CD4-positive, alpha-beta memory T cell (primary cell): Measurements from ENCODE around the gene MSI2. TPM values are rescaled to one million over a fixed set of nuclear protein-coding genes. Genes with fewer than 3 reads are reported as not detected.

ENCODE experiments used
- CTCF ChIA-PET: fragments of 350-600 bp; sonication (Branson Sonifier 250); formaldehyde crosslinking; loops from one replicate; lab custom pipeline; 2021; ENCODE audit warnings: inconsistent platforms; ENCODE audit not compliant: partially characterized antibody; lab: Charles Lee
- POLR2A ChIA-PET: fragments of 350-600 bp; sonication (Branson Sonifier 250); formaldehyde crosslinking; loops from one replicate; lab custom pipeline; 2021; ENCODE audit not compliant: partially characterized antibody; lab: Charles Lee
- DNase-seq, 5 donors: peaks; one replicate each; pipeline versions ENCODE4 v3.0.0 to v3.0.0-alpha.2; 2020 to 2022; ENCODE audit warnings: mixed read lengths in 1 of 5
- H3K27ac ChIP-seq: one replicate; pipeline ENCODE4 v1.7.0; 2013; ENCODE audit warnings: low read depth, low read length
- H3K27me3 ChIP-seq: 2 replicates; pipeline ENCODE4 v1.7.0; 2013; ENCODE audit warnings: mild to moderate bottlenecking, low read length, moderate library complexity; ENCODE audit not compliant: insufficient read depth
- H3K36me3 ChIP-seq: 2 replicates; pipeline ENCODE4 v1.7.0; 2013; ENCODE audit warnings: mild to moderate bottlenecking, low read length, moderate library complexity; ENCODE audit not compliant: insufficient read depth
- H3K4me1 ChIP-seq: 2 replicates; pipeline ENCODE4 v1.7.0; 2013; ENCODE audit warnings: mild to moderate bottlenecking, low read length, moderate library complexity; ENCODE audit not compliant: insufficient read depth
- H3K4me3 ChIP-seq, 2 donors: one replicate each; pipeline ENCODE4 v1.7.0; 2013; ENCODE audit warnings: low read length in 2 of 2, mild to moderate bottlenecking in 1 of 2
- H3K9me3 ChIP-seq, 2 donors: one replicate each; pipeline ENCODE4 v1.7.0; 2013; ENCODE audit warnings: low read length in 2 of 2, control low read depth in 1 of 2; ENCODE audit not compliant: control insufficient read depth in 1 of 2
- H3K27ac Mint-ChIP-seq, 7 donors: one replicate each; pipeline ENCODE4 v1.8.0; 2020 to 2021; ENCODE audit warnings: mixed read lengths in 7 of 7, mild to moderate bottlenecking in 6 of 7, inconsistent platforms in 3 of 7, moderate library complexity in 3 of 7
- H3K27me3 Mint-ChIP-seq, 2 donors: one replicate each; pipeline ENCODE4 v1.8.0; 2020 to 2021; ENCODE audit warnings: mixed read lengths in 2 of 2
- H3K36me3 Mint-ChIP-seq, 2 donors: one replicate each; pipeline ENCODE4 v1.8.0; 2020 to 2021; ENCODE audit warnings: mixed read lengths in 2 of 2, inconsistent platforms in 1 of 2, mild to moderate bottlenecking in 1 of 2
- H3K4me1 Mint-ChIP-seq, 4 donors: one replicate each; pipeline ENCODE4 v1.8.0; 2020 to 2021; ENCODE audit warnings: mixed read lengths in 4 of 4, mild to moderate bottlenecking in 1 of 4
- H3K4me3 Mint-ChIP-seq, 8 donors: one replicate each; pipeline ENCODE4 v1.8.0; 2020 to 2021; ENCODE audit warnings: mixed read lengths in 8 of 8, mild to moderate bottlenecking in 7 of 8, moderate library complexity in 6 of 8, inconsistent platforms in 3 of 8
- H3K9me3 Mint-ChIP-seq, 8 donors: one replicate each; pipeline ENCODE4 v1.8.0; 2020 to 2021; ENCODE audit warnings: mixed read lengths in 8 of 8, mild to moderate bottlenecking in 5 of 8, inconsistent platforms in 3 of 8, moderate library complexity in 1 of 8
- intact Hi-C: fragments of 100-400 bp; cut with micrococcal nuclease; formaldehyde crosslinking; loops from one replicate; pipeline ENCODE4 v1.15.1; 2023
- polyA plus RNA-seq, 2 donors: library from polyadenylated mRNA; unstranded; fragments of 300-500 nt; fragmentation: Illumina TruSeq; gene quantifications; one replicate each; pipeline ENCODE4 v1.2.3, GENCODE V29; 2021
- total RNA-seq, 2 experiments: library from RNA; stranded (reverse); gene quantifications; one replicate each; pipeline ENCODE4 v1.2.3, GENCODE V29; 2021

MSI2 gene
- total and polyA plus RNA-seq, 4 experiments from 2014 or later: 2.1 to 110 (median 55.3) TPM

DNA sequence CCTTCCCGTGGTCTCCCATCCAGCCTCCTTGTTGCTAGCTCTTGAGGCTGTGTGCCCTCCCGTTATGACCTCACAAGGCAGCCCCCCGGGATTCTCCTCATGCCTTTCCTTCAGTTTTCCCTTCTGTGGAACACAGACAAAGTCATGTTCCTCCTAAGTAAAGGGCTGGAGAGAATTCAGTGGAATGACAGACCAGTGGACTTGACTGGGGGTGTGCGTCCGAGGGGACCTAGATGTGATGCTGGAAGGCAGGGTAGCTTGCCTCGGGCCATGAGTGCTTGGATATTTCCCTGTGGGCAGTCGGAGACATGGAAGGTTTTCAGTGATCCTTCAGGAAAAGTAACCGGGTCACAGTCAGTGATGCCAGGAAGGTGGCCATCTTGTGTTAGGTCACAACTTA, 247.9 kb downstream of the MSI2 start:
- no peaks in the 10 kb centered on the region for H3K9me3 Mint-ChIP-seq
- no peak overlapping the region for H3K4me3 Mint-ChIP-seq
- ChIA-PET POLR2A (no interaction called here), CTCF (no interaction called here)
- intact Hi-C loops: no loop called here
- H3K36me3 ChIP-seq: no peaks in the 10 kb centered on the region
- H3K4me3 ChIP-seq: no peak overlapping the region
- H3K4me1 ChIP-seq: no peaks in the 10 kb centered on the region
- no peak overlapping the region for H3K27ac ChIP-seq
- no peaks in the 10 kb centered on the region for H3K9me3 ChIP-seq
- H3K27me3 Mint-ChIP-seq: no peaks in the 10 kb centered on the region
- H3K4me1 Mint-ChIP-seq: peaks cover 18 to 37% (median 28%) of the 10 kb centered on the region in 4 donors
- no peaks in the 10 kb centered on the region for H3K27me3 ChIP-seq
- peaks cover 2 to 4% of the 10 kb centered on the region in 2 donors for H3K36me3 Mint-ChIP-seq
- no peak for DNase-seq
- peak overlapping the region in 2 of 7 donors; percentile 40 to 66 for H3K27ac Mint-ChIP-seq

DNA sequence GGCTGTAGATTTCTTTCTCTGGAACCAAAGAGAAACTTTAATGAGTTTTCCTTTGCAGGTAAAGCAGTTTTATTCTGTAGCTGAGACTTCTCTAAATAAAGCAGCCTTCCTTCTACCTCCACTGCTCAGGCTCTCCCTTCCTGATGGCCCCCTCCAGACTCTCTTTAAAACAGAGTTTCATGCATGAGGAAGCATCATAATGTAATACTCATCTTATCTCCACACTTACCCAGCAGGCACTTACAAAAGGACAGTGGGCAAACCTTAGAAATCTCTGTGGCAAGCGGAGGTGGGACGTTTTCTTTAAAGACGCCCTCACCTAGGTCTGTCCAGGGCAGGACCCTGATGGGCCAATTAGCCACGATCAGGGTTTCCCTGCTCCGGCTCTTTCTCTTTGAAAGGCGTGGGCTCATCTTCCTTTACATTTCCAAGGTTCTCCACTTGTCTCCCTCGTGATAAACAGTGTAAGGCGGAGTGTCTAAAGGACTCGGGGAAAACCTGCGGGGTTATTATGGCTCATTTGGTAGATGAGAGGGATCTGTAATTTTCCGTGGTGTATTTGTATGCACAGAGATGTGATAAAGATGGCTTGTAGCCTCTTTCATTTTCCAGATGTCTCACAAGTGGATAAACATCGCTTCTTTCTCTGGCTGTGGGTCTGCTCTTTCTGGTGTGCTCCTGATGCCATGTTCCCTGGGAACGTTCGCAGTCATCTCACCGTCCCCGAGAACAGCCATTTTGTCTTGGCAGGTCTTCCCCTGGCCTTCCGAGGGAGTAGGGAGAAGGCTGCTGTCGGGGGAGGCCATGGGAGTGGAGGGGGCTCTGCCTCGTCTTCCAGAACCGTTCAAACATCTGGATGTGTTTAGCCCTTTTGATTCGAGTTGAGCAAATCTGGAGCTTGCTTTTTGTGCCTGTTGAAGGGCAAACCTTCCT, 249.8 kb downstream of the MSI2 start:
- no peak for DNase-seq
- Mint-ChIP-seq H3K4me1 (peaks cover 18 to 35% (median 23%) of the 10 kb centered on the region in 4 donors), H3K27ac (no peak overlapping the region), H3K9me3 (no peaks in the 10 kb centered on the region), H3K36me3 (peaks cover 0 to 4% of the 10 kb centered on the region in 2 donors), H3K4me3 (no peak overlapping the region), H3K27me3 (no peaks in the 10 kb centered on the region)
- H3K27me3 ChIP-seq: no peaks in the 10 kb centered on the region
- no peaks in the 10 kb centered on the region for H3K4me1 ChIP-seq
- no peak overlapping the region for H3K4me3 ChIP-seq
- ChIA-PET CTCF (interaction anchor here (0.9 kb wide), 1 partner anchor 8 kb away, joined by 3 read pairs; no protein-coding TSS in a partner anchor), POLR2A (no interaction called here)
- intact Hi-C loops: no loop called here
- H3K9me3 ChIP-seq: no peaks in the 10 kb centered on the region
- no peaks in the 10 kb centered on the region for H3K36me3 ChIP-seq
- H3K27ac ChIP-seq: no peak overlapping the region

DNA sequence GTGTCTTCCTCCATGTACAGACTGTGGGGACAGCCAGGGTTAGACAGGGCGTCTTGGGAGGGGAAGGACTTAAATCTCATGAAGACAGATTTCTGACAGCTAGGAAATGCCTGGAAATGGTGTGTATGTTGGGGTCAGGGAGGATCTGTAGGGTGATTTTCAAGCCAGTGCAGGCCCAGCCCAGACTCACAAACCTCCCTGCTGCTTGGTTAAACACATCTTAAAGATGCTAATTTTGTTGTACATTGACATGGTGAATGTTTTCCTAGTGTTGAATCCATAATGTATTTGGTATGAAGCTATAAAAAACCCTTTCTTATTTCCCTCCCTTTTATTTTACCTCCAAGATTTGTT, 250.4 kb downstream of the MSI2 start:
- no peak for DNase-seq
- H3K4me3 Mint-ChIP-seq: no peak overlapping the region
- H3K9me3 Mint-ChIP-seq: no peaks in the 10 kb centered on the region
- CTCF ChIA-PET: interaction anchor here (0.9 kb wide), 1 partner anchor 9 kb away, joined by 3 read pairs; no protein-coding TSS in a partner anchor
- intact Hi-C loops: no loop called here
- Histone ChIP-seq H3K27me3 (no peaks in the 10 kb centered on the region), H3K36me3 (no peaks in the 10 kb centered on the region), H3K4me1 (no peaks in the 10 kb centered on the region), H3K9me3 (no peaks in the 10 kb centered on the region), H3K4me3 (no peak overlapping the region), H3K27ac (no peak overlapping the region)
- peaks cover 15 to 36% (median 20%) of the 10 kb centered on the region in 4 donors for H3K4me1 Mint-ChIP-seq
- no peak overlapping the region for H3K27ac Mint-ChIP-seq
- POLR2A ChIA-PET: no interaction called here
- no peaks in the 10 kb centered on the region for H3K27me3 Mint-ChIP-seq
- peaks cover 0 to 4% of the 10 kb centered on the region in 2 donors for H3K36me3 Mint-ChIP-seq

DNA sequence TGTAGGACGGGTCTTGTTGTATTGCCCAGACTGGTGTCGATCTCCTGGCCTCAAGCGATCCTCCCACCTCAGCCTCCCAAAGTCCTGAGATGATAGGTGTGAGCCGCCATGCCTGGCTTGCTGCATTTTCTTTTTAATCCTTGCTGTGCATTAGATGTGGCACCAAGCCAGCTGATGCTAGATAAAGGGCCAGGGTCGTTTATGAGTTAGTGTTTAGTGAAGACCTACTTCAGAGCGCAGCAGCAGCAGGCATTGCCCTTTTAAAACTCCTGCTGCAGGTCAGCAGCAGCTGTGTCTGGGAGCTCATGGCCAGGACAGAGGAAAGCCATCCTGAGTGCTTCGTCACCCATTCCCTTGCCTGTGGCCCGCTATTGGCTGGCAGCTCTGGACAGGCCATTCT, 251.5 kb downstream of the MSI2 start:
- CTCF ChIA-PET: no interaction called here
- Histone ChIP-seq H3K9me3 (no peaks in the 10 kb centered on the region), H3K36me3 (no peaks in the 10 kb centered on the region), H3K27me3 (no peaks in the 10 kb centered on the region), H3K27ac (no peak overlapping the region), H3K4me1 (no peaks in the 10 kb centered on the region), H3K4me3 (no peak overlapping the region)
- H3K36me3 Mint-ChIP-seq: peaks cover 2 to 8% of the 10 kb centered on the region in 2 donors
- no peaks in the 10 kb centered on the region for H3K27me3 Mint-ChIP-seq
- H3K9me3 Mint-ChIP-seq: no peaks in the 10 kb centered on the region
- intact Hi-C loops: no loop called here
- no peak overlapping the region for H3K27ac Mint-ChIP-seq
- H3K4me1 Mint-ChIP-seq: peaks cover 15 to 39% (median 18%) of the 10 kb centered on the region in 4 donors
- no peak for DNase-seq
- no peak overlapping the region for H3K4me3 Mint-ChIP-seq
- POLR2A ChIA-PET: no interaction called here

DNA sequence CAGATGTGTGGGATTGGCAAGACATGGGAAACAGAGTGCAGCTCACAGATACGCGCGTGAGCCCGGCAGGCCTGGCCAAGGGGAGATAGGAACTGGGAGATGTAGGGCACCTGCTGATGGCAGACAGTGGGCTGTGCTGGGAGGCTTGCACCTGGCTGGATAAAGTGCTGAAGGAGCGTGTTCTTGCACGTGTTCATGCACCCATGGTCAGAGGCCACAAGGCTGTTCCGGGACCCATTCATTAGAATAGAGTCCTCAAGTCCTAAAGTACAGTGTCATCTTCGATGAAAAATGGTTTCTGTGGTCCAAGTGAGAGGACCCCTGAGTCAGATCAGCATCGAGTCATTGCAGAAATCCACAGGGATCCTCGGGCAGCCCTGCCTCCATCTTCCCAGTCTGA, 252.3 kb downstream of the MSI2 start:
- H3K4me1 ChIP-seq: no peaks in the 10 kb centered on the region
- no peaks in the 10 kb centered on the region for H3K27me3 Mint-ChIP-seq
- H3K9me3 ChIP-seq: no peaks in the 10 kb centered on the region
- H3K27me3 ChIP-seq: no peaks in the 10 kb centered on the region
- H3K9me3 Mint-ChIP-seq: no peaks in the 10 kb centered on the region
- no peak overlapping the region for H3K27ac ChIP-seq
- intact Hi-C loops: no loop called here
- no peaks in the 10 kb centered on the region for H3K36me3 ChIP-seq
- POLR2A ChIA-PET: no interaction called here
- peaks cover 2 to 10% of the 10 kb centered on the region in 2 donors for H3K36me3 Mint-ChIP-seq
- DNase-seq: no peak
- H3K4me3 ChIP-seq: no peak overlapping the region
- CTCF ChIA-PET: no interaction called here
- H3K4me1 Mint-ChIP-seq: peaks cover 12 to 35% (median 17%) of the 10 kb centered on the region in 4 donors
- no peak overlapping the region for H3K27ac Mint-ChIP-seq
- no peak overlapping the region for H3K4me3 Mint-ChIP-seq

DNA sequence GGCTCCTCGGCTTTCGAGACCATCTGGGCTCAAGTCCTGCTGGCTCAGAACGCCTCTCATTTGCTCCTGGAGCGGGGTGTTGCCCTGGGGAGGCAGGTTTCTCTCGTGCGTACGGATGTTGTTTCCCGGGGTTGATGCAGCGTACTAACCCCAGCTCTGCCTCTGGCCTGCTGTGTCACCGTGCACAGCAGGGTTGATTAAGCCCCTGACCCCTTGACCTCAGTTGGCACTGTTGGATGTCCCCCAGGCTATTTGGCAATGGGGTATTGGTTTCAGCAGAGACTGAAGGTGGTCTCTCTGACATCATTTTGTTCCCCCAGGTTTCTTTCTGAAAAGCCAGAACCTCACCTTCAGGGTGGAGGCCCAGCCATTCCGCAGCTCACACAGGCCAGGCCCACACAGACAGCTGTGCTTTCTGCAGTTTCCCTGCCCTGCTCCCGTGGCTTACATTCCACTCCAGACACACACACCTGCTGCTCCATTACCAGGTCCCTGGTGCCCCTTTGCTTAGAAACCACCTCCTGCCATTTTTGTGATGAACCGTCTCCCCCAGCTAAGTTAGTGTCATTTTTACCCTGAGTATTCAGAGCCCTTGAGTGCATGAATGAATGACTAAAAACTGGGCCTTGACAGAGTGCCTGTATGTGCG, 255.3 kb downstream of the MSI2 start:
- Histone ChIP-seq H3K9me3 (no peaks in the 10 kb centered on the region), H3K36me3 (no peaks in the 10 kb centered on the region), H3K4me1 (no peaks in the 10 kb centered on the region), H3K27ac (no peak overlapping the region), H3K4me3 (no peak overlapping the region), H3K27me3 (no peaks in the 10 kb centered on the region)
- ChIA-PET CTCF (no interaction called here), POLR2A (no interaction called here)
- Mint-ChIP-seq H3K4me3 (no peak overlapping the region), H3K36me3 (peaks cover 2 to 15% of the 10 kb centered on the region in 2 donors), H3K4me1 (peaks cover 9 to 35% (median 14%) of the 10 kb centered on the region in 4 donors), H3K27me3 (no peaks in the 10 kb centered on the region), H3K27ac (peak overlapping the region in 1 of 7 donors; percentile 32), H3K9me3 (no peaks in the 10 kb centered on the region)
- no peak for DNase-seq
- intact Hi-C loops: loop anchor here (10.0 kb wide), 1 partner anchor 267 kb away; no protein-coding TSS in a partner anchor

DNA sequence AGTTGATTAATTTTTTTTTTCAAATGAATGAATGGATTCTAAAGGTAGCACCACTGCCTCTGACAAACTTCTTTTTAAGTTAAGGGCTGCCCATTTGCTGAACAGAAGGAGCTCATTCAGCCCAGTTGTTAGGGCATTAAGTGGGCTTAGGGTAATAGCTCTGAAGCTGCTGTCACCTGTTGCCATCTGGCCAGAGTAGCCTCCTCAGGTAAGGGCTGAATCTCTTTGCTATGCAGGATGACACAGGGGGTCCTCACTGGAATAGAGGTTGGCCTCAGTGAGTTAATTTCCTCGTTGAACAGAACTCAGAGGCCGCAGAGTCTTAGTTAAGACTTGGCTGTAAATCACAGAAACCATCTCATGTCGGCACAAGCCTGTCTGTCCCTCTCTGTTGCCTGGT, 255.9 kb downstream of the MSI2 start:
- Histone ChIP-seq H3K9me3 (no peaks in the 10 kb centered on the region), H3K4me3 (no peak overlapping the region), H3K36me3 (no peaks in the 10 kb centered on the region), H3K27ac (no peak overlapping the region), H3K4me1 (no peaks in the 10 kb centered on the region), H3K27me3 (no peaks in the 10 kb centered on the region)
- Mint-ChIP-seq H3K4me1 (peaks cover 9 to 35% (median 15%) of the 10 kb centered on the region in 4 donors), H3K9me3 (no peaks in the 10 kb centered on the region), H3K27me3 (no peaks in the 10 kb centered on the region), H3K36me3 (peaks cover 2 to 15% of the 10 kb centered on the region in 2 donors), H3K27ac (peak overlapping the region in 1 of 7 donors; percentile 24), H3K4me3 (no peak overlapping the region)
- DNase-seq: no peak
- intact Hi-C loops: loop anchor here (10.0 kb wide), 1 partner anchor 267 kb away; no protein-coding TSS in a partner anchor
- POLR2A ChIA-PET: no interaction called here
- CTCF ChIA-PET: interaction anchor here (0.6 kb wide), 1 partner anchor 38 kb away, joined by 4 read pairs; no protein-coding TSS in a partner anchor
